Rectal smooth muscle tissue (tissue), 1 donor: ENCODE measurements around the gene UCHL3.

ENCODE experiments used
- H3K27ac ChIP-seq: one replicate; pipeline ENCODE4 v1.7.0; 2013; ENCODE audit warnings: low read depth, low read length, inconsistent platforms
- H3K27me3 ChIP-seq: one replicate; pipeline ENCODE4 v1.7.0; 2013; ENCODE audit warnings: low read length; ENCODE audit not compliant: control insufficient read depth, insufficient read depth
- H3K36me3 ChIP-seq: one replicate; pipeline ENCODE4 v1.7.0; 2013; ENCODE audit warnings: low read length; ENCODE audit not compliant: control insufficient read depth, insufficient read depth
- H3K4me1 ChIP-seq: one replicate; pipeline ENCODE4 v1.7.0; 2013; ENCODE audit warnings: low read length; ENCODE audit not compliant: control insufficient read depth, insufficient read depth
- H3K4me3 ChIP-seq: one replicate; pipeline ENCODE4 v1.7.0; 2013; ENCODE audit warnings: low read length
- H3K9ac ChIP-seq: one replicate; pipeline ENCODE4 v1.7.0; 2013; ENCODE audit warnings: low read length

UCHL3 gene

GRCh38 chr13:75556961-75557360, 7.4 kb downstream of the UCHL3 start:
- Histone ChIP-seq H3K27me3 (no peaks in the 10 kb centered on the region), H3K4me3 (no peak overlapping the region), H3K27ac (no peak overlapping the region), H3K4me1 (no peaks in the 10 kb centered on the region), H3K9ac (no peak overlapping the region), H3K36me3 (no peaks in the 10 kb centered on the region)

GRCh38 chr13:75558145-75558840, 8.7 kb downstream of the UCHL3 start:
- Histone ChIP-seq H3K27me3 (no peaks in the 10 kb centered on the region), H3K27ac (no peak overlapping the region), H3K9ac (no peak overlapping the region), H3K36me3 (no peaks in the 10 kb centered on the region), H3K4me1 (no peaks in the 10 kb centered on the region), H3K4me3 (no peak overlapping the region)

- no peaks in the 10 kb centered on the region for H3K27me3 ChIP-seq
- H3K4me3 ChIP-seq = no peak overlapping the region
- H3K27ac ChIP-seq = no peak overlapping the region
- peaks cover 3% of the 10 kb centered on the region for H3K36me3 ChIP-seq
- H3K4me1 ChIP-seq = no peaks in the 10 kb centered on the region
- H3K9ac ChIP-seq = no peak overlapping the region
Measured at GRCh38 chr13:75566658-75567057, 17.1 kb downstream of the UCHL3 start.

- H3K27me3 ChIP-seq = no peaks in the 10 kb centered on the region
- H3K4me1 ChIP-seq = no peaks in the 10 kb centered on the region
- H3K27ac ChIP-seq = no peak overlapping the region
- peaks cover 8% of the 10 kb centered on the region for H3K36me3 ChIP-seq
- H3K4me3 ChIP-seq = no peak overlapping the region
- no peak overlapping the region for H3K9ac ChIP-seq
Measured at GRCh38 chr13:75569576-75569975, 20.0 kb downstream of the UCHL3 start.

- Histone ChIP-seq H3K4me3 (no peak overlapping the region), H3K27me3 (no peaks in the 10 kb centered on the region), H3K9ac (no peak overlapping the region), H3K4me1 (no peaks in the 10 kb centered on the region), H3K36me3 (peaks cover 2% of the 10 kb centered on the region), H3K27ac (no peak overlapping the region)
Measured at GRCh38 chr13:75579529-75579928, 29.9 kb downstream of the UCHL3 start.

GRCh38 chr13:75581874-75582640, 32.5 kb downstream of the UCHL3 start:
- Histone ChIP-seq H3K36me3 (peaks cover 2% of the 10 kb centered on the region), H3K27me3 (no peaks in the 10 kb centered on the region), H3K9ac (no peak overlapping the region), H3K4me1 (no peaks in the 10 kb centered on the region), H3K4me3 (no peak overlapping the region), H3K27ac (no peak overlapping the region)

GRCh38 chr13:75583091-75583490, 33.5 kb downstream of the UCHL3 start:
- Histone ChIP-seq H3K9ac (no peak overlapping the region), H3K4me1 (no peaks in the 10 kb centered on the region), H3K27ac (no peak overlapping the region), H3K4me3 (no peak overlapping the region), H3K36me3 (peaks cover 2% of the 10 kb centered on the region), H3K27me3 (no peaks in the 10 kb centered on the region)

GRCh38 chr13:75585153-75585552, 35.6 kb downstream of the UCHL3 start:
- Histone ChIP-seq H3K27me3 (no peaks in the 10 kb centered on the region), H3K9ac (no peak overlapping the region), H3K4me1 (no peaks in the 10 kb centered on the region), H3K36me3 (peaks cover 2% of the 10 kb centered on the region), H3K4me3 (no peak overlapping the region), H3K27ac (no peak overlapping the region)

- no peaks in the 10 kb centered on the region for H3K36me3 ChIP-seq
- H3K9ac ChIP-seq = no peak overlapping the region
- no peak overlapping the region for H3K27ac ChIP-seq
- no peaks in the 10 kb centered on the region for H3K27me3 ChIP-seq
- H3K4me3 ChIP-seq = no peak overlapping the region
- H3K4me1 ChIP-seq = no peaks in the 10 kb centered on the region
Measured at GRCh38 chr13:75587679-75588078, 38.1 kb downstream of the UCHL3 start.

GRCh38 chr13:75596657-75597182, 47.1 kb downstream of the UCHL3 start:
- no peaks in the 10 kb centered on the region for H3K27me3 ChIP-seq
- H3K36me3 ChIP-seq = no peaks in the 10 kb centered on the region
- no peaks in the 10 kb centered on the region for H3K4me1 ChIP-seq
- H3K9ac ChIP-seq = no peak overlapping the region
- H3K27ac ChIP-seq = no peak overlapping the region
- H3K4me3 ChIP-seq = no peak overlapping the region

GRCh38 chr13:75600371-75600770, 50.8 kb downstream of the UCHL3 start:
- Histone ChIP-seq H3K27me3 (no peaks in the 10 kb centered on the region), H3K4me3 (no peak overlapping the region), H3K9ac (no peak overlapping the region), H3K27ac (no peak overlapping the region), H3K4me1 (no peaks in the 10 kb centered on the region), H3K36me3 (no peaks in the 10 kb centered on the region)

- no peak overlapping the region for H3K4me3 ChIP-seq
- H3K27ac ChIP-seq = no peak overlapping the region
- no peak overlapping the region for H3K9ac ChIP-seq
- H3K36me3 ChIP-seq = no peaks in the 10 kb centered on the region
- H3K4me1 ChIP-seq = no peaks in the 10 kb centered on the region
- H3K27me3 ChIP-seq = no peaks in the 10 kb centered on the region
Measured at GRCh38 chr13:75603038-75603437, 53.4 kb downstream of the UCHL3 start.
